GM21360 (cell line): ENCODE measurements around the gene ARPC1B.
A peak's percentile ranks its signal among the peaks of the same experiment; 100 is the strongest.
"Not testable (repeated sequence)": the region's sequence is repeated elsewhere in the genome, so short reads cannot be mapped to it uniquely, and the experiment has no call there.

ENCODE experiments used
- ATAC-seq: cut with Tn5 transposase; IDR thresholded peaks from one replicate; pipeline ENCODE4 v1.9.1; 2021; ENCODE audit warnings: mild to moderate bottlenecking, moderate library complexity; ENCODE audit not compliant: unreplicated experiment

ARPC1B gene

DNA sequence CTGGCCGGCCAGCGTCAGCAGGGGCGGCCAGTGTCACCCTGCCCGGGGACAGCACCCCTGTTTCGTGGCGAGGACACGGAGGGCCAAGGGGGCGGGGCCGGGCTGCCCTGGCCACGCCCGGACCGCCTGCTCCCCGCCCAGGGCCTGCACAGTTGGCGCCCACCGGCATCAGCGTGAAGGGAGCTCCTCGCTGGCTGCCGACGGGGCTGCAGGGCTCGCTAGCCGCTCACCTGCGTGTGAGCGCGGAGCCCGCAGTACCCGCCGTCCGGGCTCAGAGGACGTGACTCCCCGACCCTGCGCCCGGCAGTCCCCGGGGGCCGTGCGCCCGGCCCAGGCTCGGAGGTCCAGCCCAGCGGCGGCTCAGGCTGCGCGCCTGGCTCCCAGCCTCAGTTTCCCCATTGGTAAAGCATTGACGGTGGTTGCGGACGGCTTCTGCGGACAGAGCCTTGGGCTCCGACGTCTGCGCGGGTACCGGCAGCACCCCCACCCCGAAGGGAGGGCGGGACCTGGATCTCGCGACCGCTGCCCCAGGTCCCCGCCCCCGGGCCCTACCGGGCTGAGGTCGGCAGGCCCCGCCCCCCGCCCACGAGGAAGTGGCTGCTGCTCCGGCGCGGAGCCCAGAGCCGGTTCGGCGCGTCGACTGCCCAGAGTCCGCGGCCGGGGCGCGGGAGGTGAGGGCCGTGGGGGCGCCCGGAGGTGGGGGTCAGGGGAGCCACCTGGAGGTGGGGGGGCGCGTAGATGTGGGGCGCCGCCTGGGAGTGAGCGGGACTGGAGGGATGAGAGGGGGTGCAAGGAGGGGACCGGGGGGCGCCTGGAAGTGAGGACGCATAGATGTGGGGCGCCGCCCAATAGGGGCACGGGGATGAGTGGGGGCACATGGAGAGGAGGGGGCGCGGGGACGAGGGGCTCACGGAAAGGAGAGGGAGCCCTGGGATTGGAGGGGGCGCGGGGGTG is at the start of gene ARPC1B:
ARPC1B (plus strand) TSS at position 620 of the 954 bp plus-strand sequence. CDS start 10,985 bp downstream, outside the sequence.
- ATAC-seq: peak; percentile 49

DNA sequence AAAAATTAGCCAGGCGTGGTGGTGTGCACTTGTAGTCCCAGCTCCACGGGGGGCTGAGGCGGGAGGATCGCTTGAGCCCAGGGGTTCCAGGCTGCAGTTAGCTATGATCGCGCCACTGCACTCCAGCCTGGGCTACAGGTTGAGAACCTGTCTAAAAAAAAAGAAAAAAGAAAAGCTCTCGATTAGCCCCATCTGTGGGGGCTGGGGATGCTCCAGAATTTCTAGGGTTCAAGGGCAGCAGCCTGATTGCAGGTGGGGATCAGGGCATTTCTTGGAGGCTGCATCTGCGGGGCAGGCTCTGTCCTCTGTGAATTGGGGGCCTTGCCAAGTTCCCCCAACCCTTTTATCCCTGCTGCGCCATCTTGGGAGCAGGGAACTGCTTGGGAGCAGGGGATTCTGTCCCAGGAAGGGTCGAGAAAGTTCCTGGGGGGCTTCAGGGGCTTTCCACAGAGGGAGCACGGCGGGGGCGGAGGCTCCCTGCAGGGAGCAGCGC is 49.5 kb upstream of the ARPC1B start:
- ATAC-seq: no peak

DNA sequence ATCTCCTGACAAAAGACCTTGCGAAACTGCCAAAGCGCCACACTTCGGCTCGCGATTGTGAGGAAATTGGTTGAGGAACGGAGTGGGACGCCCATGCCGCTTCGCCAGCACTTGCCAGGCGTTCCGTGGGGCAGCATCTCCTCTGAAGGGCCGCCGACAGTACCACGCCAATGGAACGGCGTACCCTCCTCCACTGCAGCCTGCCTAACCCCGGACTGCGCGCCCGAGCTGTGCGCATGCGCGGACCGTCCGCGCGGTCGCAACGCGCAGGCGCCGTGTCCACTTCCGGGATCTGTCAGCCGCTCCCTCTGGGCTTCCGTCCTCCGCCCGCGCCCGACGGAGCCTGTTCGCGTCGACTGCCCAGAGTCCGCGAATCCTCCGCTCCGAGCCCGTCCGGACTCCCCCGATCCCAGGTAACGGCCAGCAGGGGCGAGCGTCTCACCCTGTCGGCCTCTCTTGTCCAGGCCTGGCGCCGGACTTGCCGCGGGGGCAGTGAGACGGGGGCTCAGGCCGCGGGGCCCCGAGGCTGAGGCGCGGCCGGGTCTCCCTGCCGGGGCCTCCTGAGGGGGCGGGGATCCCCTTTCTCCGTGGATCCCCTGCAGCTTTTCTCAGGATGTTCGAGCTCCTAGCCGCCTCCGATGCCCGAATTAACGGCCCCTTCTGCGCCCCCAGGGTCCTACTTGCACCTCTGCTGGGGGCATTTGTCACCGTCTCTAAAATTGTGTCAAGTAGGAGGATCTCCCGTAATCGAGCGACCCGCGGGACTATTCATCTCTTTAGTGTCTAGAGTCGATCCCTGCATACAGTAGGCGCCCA is 48.7 kb upstream of the ARPC1B start, which contains the start of gene ARPC1A:
ARPC1A (plus strand) TSS at position 307 of the 816 bp plus-strand sequence. CDS start 7,456 bp downstream, outside the sequence.
- ATAC-seq: peak; percentile 82

DNA sequence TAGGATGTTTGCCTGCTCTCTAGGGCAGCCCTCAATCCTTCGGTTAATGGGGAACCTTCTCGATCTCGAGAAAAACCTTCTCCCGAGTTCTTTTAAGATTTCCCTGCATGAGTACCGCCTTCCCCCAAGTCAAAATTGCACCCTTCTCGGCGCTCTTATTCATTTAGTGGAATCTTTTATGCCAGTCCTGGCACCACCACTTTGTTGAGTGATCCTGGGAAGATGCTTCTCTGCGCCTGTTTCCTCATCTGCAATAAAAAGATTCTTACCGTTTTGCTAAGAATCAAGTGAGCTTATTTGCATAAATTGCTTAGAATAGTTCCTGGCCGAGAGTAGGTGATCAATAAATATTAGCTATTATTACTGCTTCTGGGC is 48.1 kb upstream of the ARPC1B start:
- ATAC-seq: no peak

DNA sequence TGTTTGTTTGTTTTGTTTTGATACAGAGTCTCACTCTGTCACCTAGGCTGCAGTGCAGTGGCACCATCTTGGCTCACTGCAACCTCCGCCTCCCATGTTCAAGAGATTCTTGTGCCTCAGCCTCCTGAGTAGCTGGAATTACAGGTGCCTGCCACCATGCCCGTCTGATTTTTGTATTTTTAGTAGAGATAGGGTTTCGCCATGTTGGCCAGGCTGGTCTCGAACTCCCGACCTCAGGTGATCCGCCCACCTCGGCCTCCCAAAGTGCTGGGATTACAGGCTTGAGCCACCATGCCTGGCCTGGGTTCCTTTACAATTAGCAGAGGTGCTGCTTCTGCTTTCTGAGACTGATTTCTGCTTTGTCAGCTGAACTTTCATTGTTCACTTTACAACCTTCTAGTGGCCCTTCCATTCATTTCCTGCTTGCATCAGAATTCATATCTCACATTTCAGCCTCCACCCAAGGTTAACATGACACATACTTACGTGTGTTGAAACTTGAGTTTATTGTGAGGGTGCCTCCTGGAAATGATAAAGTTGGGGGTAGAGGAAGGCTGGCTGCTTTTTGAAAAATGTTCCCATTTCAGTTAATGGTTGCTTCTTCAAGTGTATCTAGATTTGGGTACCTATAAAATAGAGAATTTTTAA is 44.1 kb upstream of the ARPC1B start:
- ATAC-seq: not testable (repeated sequence)

DNA sequence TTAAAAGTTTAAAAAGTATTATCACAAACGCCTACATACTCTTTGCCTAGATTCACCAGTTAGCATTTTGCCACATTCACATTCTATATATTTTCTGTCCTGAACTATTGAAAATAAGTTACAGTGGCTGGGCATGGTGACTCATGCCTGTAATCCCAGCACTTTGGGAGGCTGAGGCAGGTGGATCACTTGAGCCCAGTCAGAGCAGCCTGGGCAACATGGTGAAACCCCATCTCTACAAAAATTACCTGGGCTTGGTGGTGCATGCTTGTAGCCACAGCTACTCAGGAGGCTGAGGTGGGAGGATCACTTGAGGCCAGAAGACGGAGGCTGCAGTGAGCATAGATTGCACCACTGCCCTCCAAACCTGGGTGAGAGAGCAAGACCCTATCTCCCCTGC is 43.5 kb upstream of the ARPC1B start:
- no peak for ATAC-seq

DNA sequence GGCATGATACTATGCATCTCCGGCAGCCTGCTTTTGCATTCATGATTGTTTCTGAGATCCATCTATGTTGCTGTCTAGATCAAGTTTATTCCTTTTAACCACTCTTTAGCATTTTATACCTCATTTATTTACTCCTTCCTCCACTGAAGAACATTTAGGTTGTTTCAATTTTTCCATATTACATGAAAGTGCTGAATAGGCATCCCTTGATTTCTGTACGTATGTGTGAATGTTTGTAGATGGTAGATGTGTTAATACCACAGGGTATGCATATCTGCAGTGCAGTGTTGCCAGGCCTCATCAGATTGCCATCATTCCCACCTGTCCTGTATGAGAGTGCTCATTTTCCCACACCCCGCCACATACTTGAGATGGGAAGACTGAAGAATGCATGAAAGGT is 34.9 kb upstream of the ARPC1B start:
- ATAC-seq: no peak

DNA sequence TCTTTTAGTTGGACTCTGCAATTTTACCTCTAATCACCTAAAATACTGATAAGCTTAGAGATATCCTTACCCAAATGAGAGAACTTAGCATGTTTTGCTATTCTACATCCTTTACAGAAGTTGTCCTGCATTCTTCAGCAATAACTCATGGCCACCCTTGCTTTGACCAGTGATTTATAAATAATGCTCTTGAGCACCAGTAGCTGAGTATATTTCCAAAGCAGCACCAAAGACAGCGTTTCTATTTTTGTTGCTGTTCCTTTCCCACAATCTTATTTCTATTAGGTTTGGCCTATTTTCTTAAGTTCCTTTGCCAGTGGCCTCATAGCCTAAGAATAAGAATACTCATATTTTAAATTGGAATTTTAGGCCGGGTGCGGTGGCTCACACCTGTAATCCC is 33.9 kb upstream of the ARPC1B start:
- no peak for ATAC-seq

DNA sequence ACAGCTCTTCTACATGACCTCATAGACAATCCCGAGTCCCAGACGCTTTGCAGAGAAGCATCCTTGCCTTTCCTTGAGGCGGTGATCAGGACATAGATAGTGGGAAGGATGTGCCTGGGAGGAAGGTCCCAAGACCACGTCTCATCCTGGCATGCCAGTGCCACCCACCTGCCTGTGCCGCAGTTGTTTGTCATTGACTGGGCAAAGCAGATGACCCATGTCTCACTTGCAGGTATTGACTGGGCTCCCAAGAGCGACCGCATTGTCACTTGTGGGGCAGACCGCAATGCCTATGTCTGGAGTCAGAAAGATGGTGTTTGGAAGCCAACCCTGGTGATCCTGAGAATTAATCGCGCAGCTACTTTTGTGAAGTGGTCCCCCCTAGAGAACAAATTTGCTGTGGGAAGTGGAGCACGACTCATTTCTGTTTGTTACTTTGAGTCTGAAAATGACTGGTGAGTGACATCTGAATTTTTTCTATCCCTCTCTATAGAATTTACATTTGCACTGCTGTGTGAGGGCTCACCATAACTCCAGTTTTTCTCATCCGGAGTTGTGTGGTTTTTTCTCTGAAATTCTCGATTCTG is 30.4 kb upstream of the ARPC1B start:
- no peak for ATAC-seq

DNA sequence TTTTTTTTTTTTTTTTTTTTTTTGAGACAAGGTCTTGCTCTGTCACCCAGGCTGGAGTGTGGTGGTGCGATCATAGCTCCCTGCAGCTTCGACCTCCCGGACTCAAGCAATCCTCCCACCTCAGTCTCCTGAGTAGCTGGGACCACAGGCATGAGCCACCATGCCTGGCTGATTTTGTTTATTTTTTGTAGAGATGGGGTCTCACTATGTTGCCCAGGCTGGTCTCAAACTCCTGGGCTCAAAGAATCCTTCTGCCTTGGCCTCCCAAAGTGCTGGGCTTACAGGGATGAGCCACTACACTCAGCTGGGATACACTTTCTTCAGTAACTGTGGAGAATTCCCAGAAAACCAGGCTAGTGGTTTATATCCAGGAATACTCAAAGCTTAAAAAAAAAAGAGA is 23.9 kb upstream of the ARPC1B start:
- not testable (repeated sequence) for ATAC-seq

DNA sequence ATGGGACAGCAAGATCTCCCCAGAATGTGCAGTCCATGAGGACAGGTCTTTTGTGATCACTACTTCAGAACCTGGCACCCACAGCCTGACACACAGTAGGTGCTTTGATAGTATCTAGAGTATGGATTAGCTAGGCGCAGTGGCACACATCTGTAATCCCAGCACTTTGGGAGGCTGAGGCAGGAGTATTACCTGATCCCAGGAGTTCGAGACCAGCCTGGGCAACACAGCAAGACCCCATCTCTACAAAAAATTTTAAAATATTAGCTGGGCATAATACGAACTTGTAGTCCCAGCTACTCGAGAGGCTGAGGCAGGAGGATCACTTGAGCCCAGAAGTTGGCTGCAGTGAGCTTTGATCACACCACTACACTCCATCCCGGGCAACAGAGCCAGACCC is 22.3 kb upstream of the ARPC1B start:
- no peak for ATAC-seq

DNA sequence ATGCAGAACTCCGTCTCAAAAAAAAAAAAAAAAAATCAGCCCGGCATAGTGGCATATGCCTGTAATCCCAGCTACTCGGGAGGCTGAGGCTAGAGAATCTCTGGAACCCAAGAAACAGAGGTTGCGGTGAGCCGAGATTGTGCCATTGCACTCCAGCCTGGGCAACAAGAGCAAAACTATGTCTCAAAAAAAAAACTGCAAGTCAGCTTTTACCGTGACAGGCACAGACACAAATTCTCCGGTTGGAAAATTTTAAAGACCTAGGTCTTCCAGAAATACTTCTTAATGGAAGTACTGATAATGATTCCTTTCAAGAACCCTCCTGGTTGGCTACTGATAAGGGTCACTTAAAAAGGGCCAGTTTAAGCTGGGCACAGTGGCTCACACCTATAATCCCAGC is 19.4 kb upstream of the ARPC1B start:
- no peak for ATAC-seq

DNA sequence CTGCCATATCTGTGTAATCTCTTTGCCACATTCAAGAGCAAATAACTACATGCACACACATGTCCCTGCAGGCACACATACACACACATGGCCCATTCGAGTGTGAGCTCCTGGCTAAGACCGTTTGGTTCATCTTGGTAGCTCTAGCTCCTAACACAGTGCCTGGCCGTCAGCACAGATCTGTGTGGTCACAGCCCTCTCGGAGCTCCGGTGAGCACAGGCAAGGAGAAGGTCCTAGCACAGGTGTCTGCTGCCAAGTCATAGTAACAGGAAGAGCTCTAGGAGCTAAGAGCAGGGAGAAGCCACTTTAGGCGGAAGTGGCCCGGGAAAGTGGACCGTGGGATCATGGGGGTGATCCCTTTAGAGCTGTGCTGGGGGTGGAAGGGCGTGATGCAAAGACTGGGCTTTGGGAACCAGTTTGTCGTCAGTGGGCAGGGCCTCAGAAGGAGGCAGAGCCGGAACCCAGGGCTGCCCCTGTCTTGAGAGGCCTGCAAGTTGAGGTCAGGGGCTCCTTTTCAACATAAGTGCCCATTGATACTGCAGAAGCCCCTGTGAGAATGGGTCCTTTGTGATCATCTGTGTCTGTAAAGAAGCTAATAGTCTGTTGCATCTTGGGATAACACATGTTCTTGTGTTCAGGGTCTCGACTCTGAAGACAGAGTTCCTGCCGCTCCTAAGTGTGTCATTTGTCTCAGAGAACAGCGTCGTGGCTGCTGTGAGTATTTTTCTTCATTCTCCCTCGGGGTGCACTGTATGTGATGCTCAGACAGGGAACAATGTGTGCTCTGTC is 16.6 kb upstream of the ARPC1B start:
- ATAC-seq: no peak

DNA sequence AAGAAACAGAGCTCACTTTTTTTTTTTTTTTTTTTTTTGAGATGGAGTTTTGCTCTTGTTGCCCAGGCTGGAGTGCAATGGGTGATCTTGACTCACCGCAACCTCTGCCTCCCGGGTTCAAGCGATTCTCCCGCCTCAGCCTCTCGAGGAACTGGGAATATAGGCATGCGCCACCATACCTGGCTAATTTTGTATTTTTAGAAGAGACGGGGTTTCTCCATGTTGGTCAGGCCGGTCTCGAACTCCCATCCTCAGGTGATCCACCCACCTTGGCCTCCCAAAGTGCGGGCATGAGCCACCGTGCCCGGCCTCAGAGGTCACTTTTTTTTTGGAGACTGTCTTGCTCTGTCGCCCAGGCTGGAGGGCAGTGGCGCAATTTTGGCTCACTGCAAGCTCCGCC is 16.0 kb upstream of the ARPC1B start:
- ATAC-seq: not testable (repeated sequence)

DNA sequence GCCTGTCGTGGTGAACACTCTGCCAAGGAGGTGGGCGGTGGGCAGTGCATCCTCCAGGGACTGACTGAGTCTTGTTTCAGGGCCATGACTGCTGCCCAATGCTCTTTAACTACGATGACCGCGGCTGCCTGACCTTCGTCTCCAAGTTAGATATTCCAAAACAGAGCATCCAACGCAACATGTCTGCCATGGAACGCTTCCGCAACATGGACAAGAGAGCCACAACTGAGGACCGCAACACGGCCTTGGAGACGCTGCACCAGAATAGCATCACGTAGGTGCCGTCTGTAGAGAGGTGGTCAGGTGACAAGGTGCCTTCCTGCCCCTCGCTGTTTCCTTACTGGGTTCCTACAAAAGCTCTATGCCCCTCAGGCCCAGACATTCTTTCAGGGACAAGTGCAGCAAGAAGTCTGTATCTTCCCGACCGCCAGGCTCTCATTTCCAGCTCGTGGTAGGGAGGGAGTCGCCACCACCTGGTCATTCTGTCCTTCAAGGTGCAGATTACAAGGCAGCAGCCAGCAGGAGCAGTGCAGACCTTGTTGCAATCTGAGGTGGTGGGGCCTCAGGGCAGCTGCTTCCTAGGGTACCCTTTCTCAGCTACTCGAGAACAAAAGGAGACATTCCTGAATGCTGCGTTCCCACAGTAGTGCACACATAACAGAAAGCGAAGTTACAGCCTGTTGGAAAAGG is 14.9 kb upstream of the ARPC1B start:
- ATAC-seq: no peak

DNA sequence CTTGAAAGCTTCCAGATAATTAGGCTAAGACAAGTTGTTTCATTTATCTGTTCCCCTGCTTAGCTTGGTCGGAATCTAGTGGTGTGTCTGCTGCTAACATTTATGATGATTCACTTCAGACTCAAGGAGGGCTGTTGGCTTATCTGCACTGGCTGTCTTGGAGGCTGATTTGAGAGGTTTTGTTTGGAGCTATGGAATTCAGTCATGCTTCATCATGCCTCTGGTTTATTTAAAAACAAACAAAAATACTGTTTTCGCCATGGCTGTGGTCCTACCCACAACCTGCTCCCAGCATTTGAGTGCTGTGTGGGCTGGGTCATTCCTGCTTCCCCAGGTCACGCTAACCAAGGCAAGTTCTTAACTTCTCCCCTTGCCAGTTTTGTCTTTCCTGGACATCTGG is 11.7 kb upstream of the ARPC1B start:
- no peak for ATAC-seq

DNA sequence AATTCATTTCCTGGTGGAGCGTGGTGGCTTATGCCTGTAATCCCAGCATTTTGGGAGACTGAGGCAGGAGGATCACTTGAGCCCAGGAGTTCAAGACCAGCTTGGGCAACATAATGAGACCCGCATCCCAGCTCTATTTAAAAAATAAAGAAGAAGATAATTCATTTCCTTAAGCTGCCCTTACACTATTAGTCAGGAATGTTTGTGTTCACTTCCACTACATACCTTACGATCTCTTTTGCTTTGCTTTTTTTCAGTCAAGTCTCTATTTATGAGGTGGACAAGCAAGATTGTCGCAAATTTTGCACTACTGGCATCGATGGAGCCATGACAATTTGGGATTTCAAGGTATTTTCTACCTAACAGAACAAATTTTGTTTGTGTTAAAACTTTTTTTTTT is 11.2 kb upstream of the ARPC1B start:
- ATAC-seq: no peak

DNA sequence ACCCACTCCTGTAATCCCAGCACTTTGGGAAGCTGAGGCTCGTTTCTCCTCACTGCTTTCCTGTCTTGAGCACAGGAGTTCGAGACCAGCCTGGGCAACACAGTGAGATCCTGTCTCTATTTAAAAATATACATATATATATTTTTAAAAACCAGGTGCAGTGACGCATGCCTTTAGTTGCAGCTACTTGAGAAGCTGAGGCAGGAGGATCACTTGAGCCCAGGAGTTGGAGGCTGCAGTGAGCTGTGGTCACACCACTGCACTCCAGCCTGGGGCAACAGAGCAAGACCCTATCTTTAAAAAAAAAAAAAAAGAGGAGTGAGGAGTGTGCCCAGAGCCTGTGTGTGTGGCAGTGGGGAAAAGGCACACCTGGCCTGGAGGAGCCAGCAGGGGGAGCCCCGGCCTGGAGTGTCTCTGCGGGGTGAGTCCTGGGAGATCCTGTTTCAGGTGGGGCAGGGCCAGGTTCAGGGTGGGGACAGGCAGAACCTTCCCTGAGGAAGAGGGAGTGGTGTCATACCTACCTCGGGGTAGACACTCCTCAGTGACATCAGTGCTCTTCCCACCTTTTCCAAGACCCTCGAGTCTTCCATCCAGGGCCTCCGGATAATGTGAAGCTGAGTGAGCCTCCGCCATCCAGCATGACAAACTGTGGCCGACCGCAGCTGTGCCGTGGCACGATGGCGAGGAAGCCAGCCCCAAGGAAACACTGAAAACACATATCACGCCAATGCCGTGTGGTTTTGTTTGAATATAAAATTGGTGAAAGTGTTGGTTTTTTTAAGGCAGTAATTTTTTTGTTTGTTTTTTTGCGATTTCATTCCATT is 9.0 kb upstream of the ARPC1B start:
- no peak for ATAC-seq
